IPS DF 6.9 (cell line): ENCODE results near the gene KDM1A.
"Not testable (repeated sequence)": the region's sequence is repeated elsewhere in the genome, so short reads cannot be mapped to it uniquely, and the experiment has no call there.

ENCODE experiments used
- DNase-seq: peaks from one replicate; pipeline ENCODE4 v3.0.0-alpha.2; 2013; ENCODE audit warnings: low read depth, low spot score
- H3K27ac ChIP-seq: one replicate; pipeline ENCODE4 v1.5.1; 2013; ENCODE audit warnings: low read length, control low read depth
- H3K27me3 ChIP-seq: 2 replicates; pipeline ENCODE4 v1.6.1; 2013; ENCODE audit warnings: mild to moderate bottlenecking, low read length; ENCODE audit not compliant: control insufficient read depth, insufficient read depth
- H3K36me3 ChIP-seq: 2 replicates; pipeline ENCODE4 v1.6.1; 2013; ENCODE audit warnings: low read length; ENCODE audit not compliant: control insufficient read depth, insufficient read depth
- H3K4me1 ChIP-seq: 2 replicates; pipeline ENCODE4 v1.6.1; 2013; ENCODE audit warnings: low read length; ENCODE audit not compliant: control insufficient read depth, insufficient read depth
- H3K4me3 ChIP-seq: 2 replicates; pipeline ENCODE4 v1.5.1; 2013; ENCODE audit warnings: mild to moderate bottlenecking, low read length
- H3K9me3 ChIP-seq: 2 replicates; pipeline ENCODE4 v1.6.1; 2013; ENCODE audit warnings: low read length, inconsistent platforms; ENCODE audit not compliant: control insufficient read depth, insufficient read depth
- WGBS: extraction: QIAGEN DNeasy Blood & Tissue Kit; methylation state at CpG from one replicate; pipeline ENCODE4 v1.1.7; 2013; ENCODE audit warnings: mixed read lengths, missing lambda C conversion rate; ENCODE audit not compliant: insufficient read length, insufficient coverage; 5-methylcytosine and 5-hydroxymethylcytosine counted together

KDM1A gene

DNA sequence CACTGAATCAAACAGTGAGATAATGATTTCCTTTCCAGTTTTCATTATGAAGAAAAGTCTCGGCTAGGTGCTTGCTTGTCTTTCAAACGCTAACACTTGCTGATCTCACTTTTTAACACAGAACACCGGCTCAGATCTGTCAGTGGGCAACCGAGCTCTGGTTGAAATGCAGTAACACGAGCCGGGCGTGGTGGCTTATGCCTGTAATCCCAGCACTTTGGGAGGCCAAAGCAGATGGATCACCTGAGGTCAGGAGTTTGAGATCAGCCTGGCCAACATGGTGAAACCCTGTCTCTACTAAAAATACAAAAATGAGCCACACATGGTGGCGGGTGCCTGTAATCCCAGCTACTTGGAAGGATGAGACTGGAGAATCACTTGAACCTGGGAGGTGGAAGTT is 9.2 kb upstream of the KDM1A start:
- no CpG with 5 or more reads among the region's 8 CpGs for WGBS
- H3K27me3 ChIP-seq, H3K9me3 ChIP-seq, H3K4me3 ChIP-seq, H3K36me3 ChIP-seq, DNase-seq, H3K4me1 ChIP-seq, H3K27ac ChIP-seq: not testable (repeated sequence)

DNA sequence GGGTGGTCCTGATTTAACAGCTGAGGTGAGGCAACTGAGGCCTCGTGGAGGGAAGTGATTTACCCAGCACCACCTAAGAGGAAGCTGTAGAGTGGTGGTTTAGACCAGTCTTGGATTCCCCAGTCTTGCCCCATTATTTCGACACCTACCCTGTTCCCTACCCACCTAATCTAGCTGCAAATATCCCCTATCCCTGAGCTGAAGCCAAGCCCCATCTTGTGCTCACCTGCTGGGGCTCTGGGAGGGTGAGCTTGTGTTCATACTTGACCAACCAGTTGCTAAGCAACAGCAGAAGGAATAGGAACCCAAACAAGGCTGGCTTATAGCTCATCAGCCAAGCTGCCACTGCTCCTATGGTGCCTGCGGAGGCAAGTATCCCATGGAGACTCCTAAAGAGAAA is 5.6 kb upstream of the KDM1A start:
- H3K27ac ChIP-seq: no peak overlapping the region
- H3K4me1 ChIP-seq: peaks cover 2% of the 10 kb centered on the region; the same call in 1 of the 2 replicates
- H3K27me3 ChIP-seq: no peaks in the 10 kb centered on the region
- no peaks in the 10 kb centered on the region for H3K9me3 ChIP-seq
- no CpG with 5 or more reads among the region's 3 CpGs for WGBS
- no peaks in the 10 kb centered on the region for H3K36me3 ChIP-seq
- DNase-seq: no peak
- H3K4me3 ChIP-seq: no peak overlapping the region

DNA sequence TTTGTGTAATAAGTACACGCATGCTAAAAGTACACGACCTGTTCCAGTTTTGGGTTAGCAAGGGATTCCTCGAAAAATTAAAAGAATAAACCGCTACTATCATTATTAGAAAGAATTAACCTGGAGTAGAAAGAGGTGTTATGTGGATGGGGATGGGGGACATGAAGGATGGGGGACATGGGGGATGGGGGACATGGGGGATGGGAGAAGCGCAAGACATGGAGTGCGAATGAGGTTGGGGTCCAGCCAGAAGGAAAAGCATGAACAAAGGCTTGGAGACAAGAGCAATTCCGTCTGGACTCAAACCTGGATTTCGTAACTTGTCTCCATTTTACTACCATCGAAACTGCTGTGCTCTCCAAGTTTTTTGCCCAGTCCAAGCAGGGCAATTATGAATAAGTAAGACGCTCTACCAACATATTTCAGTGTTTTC is 591 bp upstream of the KDM1A start:
- H3K4me3 ChIP-seq: peak overlapping the region; percentile 63; the same call in 1 of the 2 replicates
- no peaks in the 10 kb centered on the region for H3K36me3 ChIP-seq
- WGBS: no CpG with 5 or more reads among the region's 10 CpGs
- no peaks in the 10 kb centered on the region; the same call in 1 of the 2 replicates for H3K9me3 ChIP-seq
- no peaks in the 10 kb centered on the region for H3K27me3 ChIP-seq
- DNase-seq: no peak
- H3K27ac ChIP-seq: no peak overlapping the region
- peaks cover 2% of the 10 kb centered on the region; the same call in 1 of the 2 replicates for H3K4me1 ChIP-seq

DNA sequence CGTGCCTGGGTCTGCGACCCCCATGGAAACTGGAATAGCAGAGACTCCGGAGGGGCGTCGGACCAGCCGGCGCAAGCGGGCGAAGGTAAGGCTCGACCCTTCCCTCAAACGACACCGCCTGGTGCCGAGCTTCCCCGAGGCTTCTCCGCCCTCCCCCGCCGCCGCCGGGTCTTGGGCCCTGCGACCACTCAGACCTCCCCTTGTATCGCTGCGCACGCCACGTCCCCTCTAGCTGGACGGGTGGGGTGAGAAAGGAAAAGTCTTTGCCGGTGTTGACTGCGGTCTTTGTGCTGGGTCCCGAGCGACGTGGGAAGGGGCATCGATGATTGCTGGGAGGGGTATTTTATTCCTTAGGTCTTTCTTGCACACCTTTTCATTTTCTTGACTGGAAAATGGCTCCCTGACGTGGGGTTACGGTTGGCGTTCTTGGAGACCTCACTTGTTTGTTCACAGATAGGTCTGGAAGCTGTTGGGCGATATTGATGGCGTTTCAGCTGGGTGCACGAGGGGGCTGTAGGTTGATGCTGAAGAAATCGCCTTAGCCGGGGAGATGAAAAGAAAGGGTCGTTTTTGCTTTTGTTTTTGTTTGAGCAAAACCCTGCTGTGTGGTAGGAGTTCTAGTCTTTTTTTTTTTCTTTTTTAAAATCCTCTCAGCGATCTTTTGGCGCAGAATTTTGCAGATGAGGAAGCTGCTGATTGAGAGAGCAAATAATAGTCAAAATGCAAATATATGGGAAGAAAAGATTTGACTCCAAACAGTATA is 776 bp downstream of the KDM1A start:
- no peak for DNase-seq
- Histone ChIP-seq H3K27ac (no peak overlapping the region), H3K27me3 (no peaks in the 10 kb centered on the region), H3K9me3 (no peaks in the 10 kb centered on the region; the same call in 1 of the 2 replicates), H3K36me3 (no peaks in the 10 kb centered on the region), H3K4me3 (peak overlapping the region; percentile 63), H3K4me1 (no peaks in the 10 kb centered on the region)
- WGBS: no CpG with 5 or more reads among the region's 42 CpGs

DNA sequence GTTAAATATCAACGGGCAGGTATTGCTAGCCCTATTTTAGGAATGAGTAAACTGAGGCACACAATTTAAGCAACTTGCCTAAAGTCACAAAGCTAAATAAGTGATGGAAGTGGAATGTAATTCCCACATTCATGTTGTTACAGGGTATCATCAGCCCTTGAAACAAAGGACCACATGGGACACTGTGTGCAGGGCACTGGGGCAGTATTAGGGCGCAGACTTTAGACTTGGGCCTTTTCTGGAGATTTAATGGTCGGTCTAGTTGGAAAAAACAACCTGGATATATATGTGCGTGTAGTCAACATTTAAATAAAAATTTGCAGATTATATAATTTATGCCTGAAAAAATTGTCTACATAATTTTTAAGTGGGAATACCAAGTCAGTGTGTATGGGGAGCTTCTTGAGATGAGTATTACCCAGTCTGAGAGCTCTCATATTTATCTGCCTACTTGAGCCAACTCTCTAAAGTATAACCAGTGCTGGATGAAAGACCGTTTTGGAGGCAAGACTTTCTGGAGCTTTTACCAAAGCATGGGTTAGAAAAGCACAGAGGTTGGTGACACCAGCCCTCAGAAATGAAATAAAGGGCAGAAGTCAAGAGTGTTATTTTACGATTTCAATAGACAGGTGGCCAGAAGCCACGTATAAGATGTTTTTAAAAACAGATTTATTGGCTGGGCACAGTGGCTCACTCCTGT is 1.6 kb downstream of the KDM1A start:
- Histone ChIP-seq H3K36me3 (no peaks in the 10 kb centered on the region), H3K27me3 (no peaks in the 10 kb centered on the region), H3K27ac (no peak overlapping the region), H3K9me3 (no peaks in the 10 kb centered on the region; the same call in 1 of the 2 replicates), H3K4me3 (peak overlapping the region; percentile 63; the same call in 1 of the 2 replicates), H3K4me1 (no peaks in the 10 kb centered on the region)
- no peak for DNase-seq
- WGBS: no CpG with 5 or more reads among the region's 7 CpGs

DNA sequence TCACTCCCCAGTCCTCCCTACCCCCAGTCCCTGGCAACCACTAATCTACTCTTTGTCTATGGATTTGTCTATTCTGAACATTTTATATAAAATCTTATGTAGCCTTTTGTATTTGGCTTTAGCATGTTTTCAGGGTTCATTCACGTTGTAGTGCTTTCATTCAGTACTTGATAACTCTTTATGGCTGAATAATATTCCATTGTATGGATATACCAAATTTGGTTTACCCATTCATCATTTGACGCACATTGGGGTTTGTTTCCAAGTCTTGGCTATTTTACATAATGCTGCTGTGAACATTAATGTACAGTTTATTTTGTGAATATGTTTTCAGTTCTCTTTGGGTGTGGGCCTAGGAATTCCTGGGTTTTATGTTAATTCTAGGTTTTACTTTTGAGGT is 2.6 kb downstream of the KDM1A start:
- no peaks in the 10 kb centered on the region for H3K4me1 ChIP-seq
- H3K4me3 ChIP-seq: no peak overlapping the region
- H3K27me3 ChIP-seq: no peaks in the 10 kb centered on the region
- H3K36me3 ChIP-seq: no peaks in the 10 kb centered on the region
- WGBS: no CpG with 5 or more reads among the region's 2 CpGs
- no peak overlapping the region for H3K27ac ChIP-seq
- no peak for DNase-seq
- H3K9me3 ChIP-seq: no peaks in the 10 kb centered on the region; the same call in 1 of the 2 replicates

DNA sequence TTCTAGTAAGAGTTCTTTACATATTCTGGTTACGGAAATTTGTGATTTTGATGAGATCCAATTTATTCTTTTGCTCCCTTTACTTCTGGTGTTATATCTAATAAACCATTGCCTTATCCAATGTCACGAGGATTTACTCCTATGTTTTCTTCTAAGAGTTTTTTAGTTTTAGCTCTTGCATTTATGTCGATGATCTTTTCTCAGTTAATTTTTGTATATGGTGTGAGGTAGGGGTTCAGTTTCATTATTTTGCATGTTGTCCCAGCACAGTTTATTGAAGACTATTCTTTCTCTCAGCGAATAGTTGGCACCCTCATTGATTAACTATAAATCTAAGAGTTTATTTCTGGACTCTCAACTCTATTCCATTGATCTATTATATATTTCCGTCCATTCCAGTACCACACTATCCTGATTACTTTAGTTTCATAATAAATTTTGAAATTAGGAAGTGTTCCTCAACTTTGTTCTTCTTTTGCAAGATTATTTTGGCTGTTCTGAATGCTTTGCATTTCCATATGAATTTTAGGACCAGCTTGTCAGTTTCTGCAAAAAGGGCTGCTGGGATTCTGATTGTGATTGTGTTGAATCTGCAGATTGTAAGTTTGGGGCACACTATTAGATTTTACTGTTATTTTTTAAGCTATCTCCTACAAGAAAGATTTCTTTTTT is 4.0 kb downstream of the KDM1A start:
- H3K9me3 ChIP-seq: no peaks in the 10 kb centered on the region; the same call in 1 of the 2 replicates
- DNase-seq: no peak
- H3K27me3 ChIP-seq: no peaks in the 10 kb centered on the region
- no peak overlapping the region for H3K27ac ChIP-seq
- WGBS: no CpG with 5 or more reads among the region's 5 CpGs
- H3K4me1 ChIP-seq: no peaks in the 10 kb centered on the region; the same call in 1 of the 2 replicates
- no peaks in the 10 kb centered on the region for H3K36me3 ChIP-seq
- H3K4me3 ChIP-seq: no peak overlapping the region

DNA sequence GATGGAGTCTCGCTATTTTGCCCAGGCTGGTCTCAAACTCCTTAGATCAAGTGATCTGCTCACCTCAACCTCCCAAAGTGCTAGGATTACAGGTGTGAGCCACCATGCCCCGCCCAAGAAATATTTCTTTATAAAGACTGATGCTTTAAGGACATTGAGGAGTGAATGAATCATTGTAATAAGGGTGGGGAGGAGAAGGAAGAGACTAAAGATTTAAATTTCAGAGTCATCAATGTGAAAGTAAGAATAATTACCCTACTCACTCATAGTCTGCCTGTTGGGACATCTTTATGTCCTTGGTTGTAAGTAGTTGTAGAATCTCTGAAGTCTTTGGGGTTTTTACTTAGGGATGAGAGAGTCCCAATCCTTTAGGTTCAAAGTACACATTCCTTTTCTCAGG is 7.3 kb downstream of the KDM1A start:
- no CpG with 5 or more reads among the region's 2 CpGs for WGBS
- DNase-seq: no peak
- H3K27ac ChIP-seq: no peak overlapping the region
- H3K9me3 ChIP-seq: no peaks in the 10 kb centered on the region
- no peaks in the 10 kb centered on the region; the same call in 1 of the 2 replicates for H3K4me1 ChIP-seq
- H3K27me3 ChIP-seq: no peaks in the 10 kb centered on the region
- no peaks in the 10 kb centered on the region for H3K36me3 ChIP-seq
- H3K4me3 ChIP-seq: no peak overlapping the region

DNA sequence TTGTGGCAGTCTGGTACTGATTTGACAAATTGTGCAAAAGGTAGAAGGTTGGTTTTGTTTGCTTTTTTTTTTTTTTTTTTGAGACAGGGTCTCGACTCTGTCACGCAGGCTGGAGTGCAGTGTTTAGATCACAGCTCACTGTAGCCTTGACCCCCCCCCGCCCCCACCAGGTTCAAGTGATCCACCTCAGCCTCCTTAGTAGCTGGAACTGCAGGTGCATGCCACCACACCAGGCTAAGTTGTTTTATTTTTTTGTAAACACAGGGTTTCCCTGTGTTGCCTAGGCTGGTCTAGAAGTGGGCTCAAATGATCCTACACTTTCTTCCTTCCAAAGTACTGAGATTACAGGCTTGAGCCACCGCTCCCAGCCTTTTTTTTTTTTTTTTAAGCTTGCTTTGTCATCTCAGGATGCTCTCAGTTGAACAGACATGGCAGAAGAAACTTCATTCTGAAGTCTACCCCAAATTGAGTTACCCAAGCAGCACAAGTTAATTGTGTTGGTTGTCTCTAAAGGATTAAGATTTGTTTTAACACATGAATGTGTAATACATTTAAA is 8.2 kb downstream of the KDM1A start:
- Histone ChIP-seq H3K27ac (no peak overlapping the region), H3K4me1 (no peaks in the 10 kb centered on the region; the same call in 1 of the 2 replicates), H3K9me3 (no peaks in the 10 kb centered on the region), H3K4me3 (no peak overlapping the region), H3K27me3 (no peaks in the 10 kb centered on the region), H3K36me3 (no peaks in the 10 kb centered on the region)
- WGBS: no CpG with 5 or more reads among the region's 4 CpGs
- DNase-seq: no peak

DNA sequence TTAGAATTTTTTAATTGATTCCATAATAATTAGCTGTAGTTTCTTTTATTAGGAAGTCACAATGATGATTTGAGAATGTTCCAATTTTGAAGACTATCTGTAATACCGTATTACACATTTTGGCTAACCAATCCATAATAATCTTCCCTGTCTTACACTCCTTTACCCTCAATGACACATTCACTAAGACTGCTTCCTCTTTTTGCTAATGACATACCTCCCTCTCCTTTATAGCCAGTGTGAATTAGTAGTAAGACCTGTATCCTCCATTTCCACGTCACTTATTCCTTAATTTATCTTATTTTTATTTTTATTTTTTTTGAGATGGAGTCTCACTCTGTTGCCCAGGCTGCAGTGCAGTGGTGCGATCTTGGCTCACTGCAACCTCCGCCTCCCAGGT is 10.1 kb downstream of the KDM1A start:
- WGBS: no CpG with 5 or more reads among the region's 4 CpGs
- Histone ChIP-seq H3K27me3 (no peaks in the 10 kb centered on the region), H3K4me1 (no peaks in the 10 kb centered on the region; the same call in 1 of the 2 replicates), H3K9me3 (no peaks in the 10 kb centered on the region), H3K27ac (no peak overlapping the region), H3K4me3 (no peak overlapping the region), H3K36me3 (no peaks in the 10 kb centered on the region)
- DNase-seq: no peak
